GM21737 (cell line): ENCODE measurements around the gene CDH19.

Source experiments
- ATAC-seq: cut with Tn5 transposase; IDR thresholded peaks from one replicate; pipeline ENCODE4 v1.9.1; 2021; ENCODE audit warnings: mild to moderate bottlenecking, moderate library complexity; ENCODE audit not compliant: unreplicated experiment

The CDH19 gene

GRCh38 chr18:66457245-66457644, 146.6 kb downstream of the CDH19 start:
- ATAC-seq, result no peak
